HepG2 (cell line): ENCODE data around the gene SAMD4A. TPM values are rescaled to one million over a fixed set of nuclear protein-coding genes. Genes with fewer than 3 reads are reported as not detected.
A peak's percentile ranks its signal among the peaks of the same experiment; 100 is the strongest.

ENCODE experiments used
- ATAC-seq: fragments of 200-7000 bp; cut with Tn5 transposase; 3 replicates; pipeline ENCODE4 v1.9.1; 2020; ENCODE audit warnings: mild to moderate bottlenecking, moderate library complexity
- BruUV-seq: library from RNA; stranded (reverse); fragments of 400-500 nt; replicated peaks from 2 replicates; lab custom pipeline; 2021; lab: Mats Ljungman, UMichigan
- CTCF ChIA-PET: fragments of 300-600 bp; formaldehyde crosslinking; extraction: SDS; loops from one replicate; lab custom pipeline; 2021; ENCODE audit warnings: low total read pairs, inconsistent platforms, low intra/inter-chr PET ratio; lab: Yijun Ruan, JAX
- POLR2A ChIA-PET: fragments of 350-600 bp; sonication (Branson Sonifier 250); formaldehyde crosslinking; loops from one replicate; lab custom pipeline; 2020; ENCODE audit warnings: antibody characterized with exemption, inconsistent platforms; lab: Yijun Ruan, JAX
- DNase-seq: peaks from one replicate; pipeline ENCODE4 v3.0.0-alpha.2; 2015; ENCODE audit warnings: low spot score
- FAIRE-seq: peaks from 3 replicates; lab custom pipeline; 2011; peaks lifted over from hg19 to GRCh38; lab: Jason Lieb, UNC
- H2AFZ ChIP-seq: one replicate; pipeline ENCODE4 v1.6.1; 2011; ENCODE audit warnings: low read length, inconsistent platforms
- H3K27ac ChIP-seq: fragments of 300-600 bp; 3 replicates; pipeline ENCODE4 v1.8.0; 2011; ENCODE audit warnings: mixed run types, mild to moderate bottlenecking, mixed read lengths, low read length, inconsistent platforms; ENCODE audit not compliant: insufficient read depth; ENCODE audit errors: extremely low read length
- H3K27me3 ChIP-seq, 2 experiments: fragments of 200-600 bp in 1 of 2; 2 replicates in 1 of 2; 3 replicates in 1 of 2; pipeline versions ENCODE4 v1.6.0 to v1.8.0; 2011; ENCODE audit warnings: low read length in 2 of 2, mild to moderate bottlenecking in 2 of 2, moderate library complexity in 2 of 2, inconsistent platforms in 1 of 2; ENCODE audit not compliant: insufficient read depth in 2 of 2, control insufficient read depth in 1 of 2
- H3K36me3 ChIP-seq, 2 experiments: fragments of 200-600 bp in 1 of 2; replicated peaks in 1 of 2; 2 replicates in 1 of 2; 3 replicates in 1 of 2; pipeline versions ENCODE4 v1.5.1 to v1.8.0; 2011; ENCODE audit warnings: low read length in 2 of 2, inconsistent platforms in 1 of 2; ENCODE audit not compliant: insufficient read depth in 2 of 2, control insufficient read depth in 1 of 2
- H3K4me1 ChIP-seq: 2 replicates; pipeline ENCODE4 v1.5.1; 2012; ENCODE audit warnings: low read length, inconsistent platforms; ENCODE audit not compliant: insufficient read depth
- H3K4me2 ChIP-seq: 2 replicates; pipeline ENCODE4 v1.6.0; 2011; ENCODE audit warnings: low read depth, low read length, inconsistent platforms
- H3K4me3 ChIP-seq, 3 experiments: fragments of 200-600 bp in 1 of 3; sonication (generic), shearing (Covaris generic) in 1 of 3; replicated peaks in 1 of 3; 2 replicates each; pipeline ENCODE4 v1.5.1; 2011 to 2016; ENCODE audit warnings: low read length in 3 of 3, inconsistent platforms in 2 of 3, low read depth in 2 of 3, mild to moderate bottlenecking in 2 of 3, control low read depth in 1 of 3, mixed read lengths in 1 of 3; ENCODE audit not compliant: insufficient read depth in 1 of 3
- H3K79me2 ChIP-seq: one replicate; pipeline ENCODE4 v1.6.1; 2011; ENCODE audit warnings: low read length, inconsistent platforms; ENCODE audit not compliant: insufficient read depth
- H3K9ac ChIP-seq: 2 replicates; pipeline ENCODE4 v1.6.0; 2011; ENCODE audit warnings: mild to moderate bottlenecking, low read depth, low read length, inconsistent platforms; ENCODE audit not compliant: insufficient read depth
- H3K9me3 ChIP-seq: 2 replicates; pipeline ENCODE4 v1.5.1; 2012; ENCODE audit warnings: mild to moderate bottlenecking, low read length
- H4K20me1 ChIP-seq: 2 replicates; pipeline ENCODE4 v1.6.0; 2011; ENCODE audit warnings: inconsistent platforms, mild to moderate bottlenecking, low read length, moderate library complexity; ENCODE audit not compliant: insufficient read depth
- AGO1 ChIP-seq: fragments of 200-400 bp; formaldehyde crosslinking; IDR thresholded peaks from 2 replicates; pipeline ENCODE4 v1.6.1; 2017; ENCODE audit warnings: mild to moderate bottlenecking, low read depth, low read length, moderate library complexity; ENCODE audit not compliant: poor library complexity, severe bottlenecking
- ARNT2 ChIP-seq: sonication (generic); formaldehyde crosslinking; IDR thresholded peaks from 2 replicates; pipeline ENCODE4 v1.8.0; 2022; ENCODE audit warnings: mild to moderate bottlenecking, low read depth, missing genetic modification reagents, moderate library complexity
- BRD4 ChIP-seq: sonication (generic); formaldehyde crosslinking; IDR thresholded peaks from 2 replicates; pipeline ENCODE4 v1.4.0; 2020; ENCODE audit warnings: missing genetic modification reagents
- CENPT ChIP-seq: sonication (generic); formaldehyde crosslinking; IDR thresholded peaks from 2 replicates; pipeline ENCODE4 v1.8.0; 2022; ENCODE audit warnings: low read depth, mild to moderate bottlenecking, moderate library complexity, missing genetic modification reagents
- FOXC1 ChIP-seq: sonication (generic); formaldehyde crosslinking; IDR thresholded peaks from 2 replicates; pipeline ENCODE4 v1.8.0; 2022; ENCODE audit warnings: mild to moderate bottlenecking, missing genetic modification reagents, borderline replicate concordance
- GPN1 ChIP-seq: sonication (generic); formaldehyde crosslinking; IDR thresholded peaks from 2 replicates; pipeline ENCODE4 v1.5.1; 2020; ENCODE audit warnings: missing genetic modification reagents, borderline replicate concordance
- GZF1 ChIP-seq: sonication (generic); formaldehyde crosslinking; IDR thresholded peaks from 2 replicates; pipeline ENCODE4 v1.5.1; 2020; ENCODE audit warnings: mild to moderate bottlenecking, missing genetic modification reagents
- MBNL3 ChIP-seq: fragments of 250-450 bp; sonication (Bioruptor Pico); conservative IDR thresholded peaks from 2 replicates; pipeline ENCODE4 v1.8.0; 2022; ENCODE audit warnings: mild to moderate bottlenecking, inconsistent platforms
- SATB2 ChIP-seq: sonication (generic); formaldehyde crosslinking; IDR thresholded peaks from 2 replicates; pipeline ENCODE4 v1.5.0; 2020; ENCODE audit warnings: missing genetic modification reagents
- SNAPC2 ChIP-seq: sonication (generic); formaldehyde crosslinking; IDR thresholded peaks from 2 replicates; pipeline ENCODE4 v1.8.1; 2022; ENCODE audit warnings: mild to moderate bottlenecking, missing genetic modification reagents
- SRSF1 ChIP-seq: fragments of 200-400 bp; formaldehyde crosslinking; optimal IDR thresholded peaks from 2 replicates; pipeline ENCODE3; 2017; ENCODE audit warnings: mild to moderate bottlenecking, low read depth, low read length, moderate library complexity
- THAP11 ChIP-seq: IDR thresholded peaks from 2 replicates; pipeline ENCODE4 v1.6.1; 2016; ENCODE audit warnings: missing biosample characterization, missing genetic modification reagents
- ZNF343 ChIP-seq: sonication (generic); formaldehyde crosslinking; IDR thresholded peaks from 2 replicates; pipeline ENCODE4 v1.4.0; 2020; ENCODE audit warnings: mild to moderate bottlenecking, missing genetic modification reagents
- ZNF354B ChIP-seq: sonication (generic); formaldehyde crosslinking; IDR thresholded peaks from 2 replicates; pipeline ENCODE4 v1.8.0; 2022; ENCODE audit warnings: mild to moderate bottlenecking, missing genetic modification reagents
- WGBS: methylation state at CpG from one replicate; pipeline ENCODE4 v1.1.6; 2017; ENCODE audit warnings: low lambda C conversion rate; 5-methylcytosine and 5-hydroxymethylcytosine counted together
- in situ Hi-C: cut with HindIII; loops from 2 replicates; pipeline ENCODE4 v1.10.0; 2017; ENCODE audit warnings: low pct_unique_long_range_greater_than_20kb; ENCODE audit not compliant: extremely low pct_ligation_motif_present
- intact Hi-C: fragments of 100-400 bp; cut with micrococcal nuclease; formaldehyde crosslinking; loops from one replicate; pipeline ENCODE4 v1.10.0; 2022; ENCODE audit not compliant: unreplicated experiment
- polyA plus RNA-seq, 8 experiments: library from polyadenylated mRNA; depleted of rRNA in 3 of 8; stranded (reverse) in 7 of 8; unstranded in 1 of 8; fragments of >200 nt; fragmentation: Illumina TruSeq in 4 of 8; extraction: Trizol in 4 of 8; gene quantifications; 2 replicates each; pipeline versions ENCODE4 v1.2.1 to v1.2.3, GENCODE V29; 2011 to 2016; ENCODE audit warnings: low read depth in 4 of 8, missing spikeins in 1 of 8, mixed read lengths in 1 of 8; ENCODE audit not compliant: insufficient read depth in 1 of 8
- total RNA-seq, 5 experiments: library from RNA; depleted of rRNA; stranded (reverse); fragments of >200 nt; fragmentation: Illumina TruSeq; extraction: Trizol; gene quantifications; 2 replicates each; pipeline ENCODE4 v1.2.3, GENCODE V29; 2016; ENCODE audit warnings: low read depth in 1 of 5
- TF ChIP-seq, protein P1 (sequence below): sonication (generic); formaldehyde crosslinking; IDR thresholded peaks from 2 replicates; pipeline ENCODE4 v1.9.0; 2022; ENCODE audit warnings: low read depth, missing genetic modification reagents
- TF ChIP-seq, protein P2 (sequence below): sonication (generic); formaldehyde crosslinking; IDR thresholded peaks from 2 replicates; pipeline ENCODE4 v1.4.0; 2020; ENCODE audit warnings: missing genetic modification reagents

Gene SAMD4A
- total and polyA plus RNA-seq, 2 of the 13 experiments (the other 11 are each of a cell fraction or from before 2014, with no cell fraction given), result 11.8 to 13.0 TPM

DNA sequence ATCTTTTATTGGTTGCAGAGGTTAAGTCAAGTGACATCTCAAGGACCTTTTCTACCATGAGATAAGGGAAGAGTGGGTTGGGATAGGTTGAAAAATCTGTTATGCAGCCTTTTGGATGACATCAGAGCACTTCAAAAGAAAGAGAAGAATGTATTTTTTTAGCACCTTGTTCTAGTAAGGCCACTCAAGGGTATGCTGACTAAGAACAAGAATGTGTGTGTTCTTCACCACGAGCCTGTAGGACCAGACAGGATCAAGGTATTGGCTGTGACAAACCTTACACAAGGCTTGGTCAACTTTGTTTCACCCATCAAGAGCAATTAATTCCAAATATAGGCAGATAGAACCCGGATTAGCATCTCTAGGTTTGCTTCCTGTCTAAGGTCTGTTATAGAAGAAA lies 142.5 kb downstream of the SAMD4A start:
- intact Hi-C loops, result no loop called here
- POLR2A ChIA-PET, result no interaction called here
- H3K79me2 ChIP-seq, result peaks cover 14% of the 10 kb centered on the region

More for the DNA sequence above, 142.5 kb downstream of the SAMD4A start:
- H3K27ac ChIP-seq, result no peak overlapping the region
- FAIRE-seq (peak; percentile 32), ATAC-seq (no peak), DNase-seq (no peak)
- no peak overlapping the region for H3K4me2 ChIP-seq
- no peak overlapping the region for H2AFZ ChIP-seq
- no peaks in the 10 kb centered on the region for H3K9me3 ChIP-seq
- 68% methylated on average over 2 of the region's 2 CpGs for WGBS
- in situ Hi-C loops, result no loop called here
- no peak overlapping the region for H3K4me3 ChIP-seq
- no peak overlapping the region for H3K9ac ChIP-seq
- peaks cover 11 to 47% of the 10 kb centered on the region in 2 experiments for H3K36me3 ChIP-seq
- peaks cover 30% of the 10 kb centered on the region for H3K4me1 ChIP-seq
- no TSS peak for BruUV-seq
- no peaks in the 10 kb centered on the region for H3K27me3 ChIP-seq
- H4K20me1 ChIP-seq, result peaks cover 15% of the 10 kb centered on the region
- CTCF ChIA-PET, result no interaction called here
- TF ChIP-seq CENPT (CRISPR knock-in tag), result no peak
- TF ChIP-seq, protein P1, sequence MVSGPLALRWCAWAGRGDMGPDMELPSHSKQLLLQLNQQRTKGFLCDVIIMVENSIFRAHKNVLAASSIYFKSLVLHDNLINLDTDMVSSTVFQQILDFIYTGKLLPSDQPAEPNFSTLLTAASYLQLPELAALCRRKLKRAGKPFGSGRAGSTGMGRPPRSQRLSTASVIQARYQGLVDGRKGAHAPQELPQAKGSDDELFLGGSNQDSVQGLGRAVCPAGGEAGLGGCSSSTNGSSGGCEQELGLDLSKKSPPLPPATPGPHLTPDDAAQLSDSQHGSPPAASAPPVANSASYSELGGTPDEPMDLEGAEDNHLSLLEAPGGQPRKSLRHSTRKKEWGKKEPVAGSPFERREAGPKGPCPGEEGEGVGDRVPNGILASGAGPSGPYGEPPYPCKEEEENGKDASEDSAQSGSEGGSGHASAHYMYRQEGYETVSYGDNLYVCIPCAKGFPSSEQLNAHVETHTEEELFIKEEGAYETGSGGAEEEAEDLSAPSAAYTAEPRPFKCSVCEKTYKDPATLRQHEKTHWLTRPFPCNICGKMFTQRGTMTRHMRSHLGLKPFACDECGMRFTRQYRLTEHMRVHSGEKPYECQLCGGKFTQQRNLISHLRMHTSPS (CRISPR knock-in tag), result no peak
- TF ChIP-seq, protein P2, sequence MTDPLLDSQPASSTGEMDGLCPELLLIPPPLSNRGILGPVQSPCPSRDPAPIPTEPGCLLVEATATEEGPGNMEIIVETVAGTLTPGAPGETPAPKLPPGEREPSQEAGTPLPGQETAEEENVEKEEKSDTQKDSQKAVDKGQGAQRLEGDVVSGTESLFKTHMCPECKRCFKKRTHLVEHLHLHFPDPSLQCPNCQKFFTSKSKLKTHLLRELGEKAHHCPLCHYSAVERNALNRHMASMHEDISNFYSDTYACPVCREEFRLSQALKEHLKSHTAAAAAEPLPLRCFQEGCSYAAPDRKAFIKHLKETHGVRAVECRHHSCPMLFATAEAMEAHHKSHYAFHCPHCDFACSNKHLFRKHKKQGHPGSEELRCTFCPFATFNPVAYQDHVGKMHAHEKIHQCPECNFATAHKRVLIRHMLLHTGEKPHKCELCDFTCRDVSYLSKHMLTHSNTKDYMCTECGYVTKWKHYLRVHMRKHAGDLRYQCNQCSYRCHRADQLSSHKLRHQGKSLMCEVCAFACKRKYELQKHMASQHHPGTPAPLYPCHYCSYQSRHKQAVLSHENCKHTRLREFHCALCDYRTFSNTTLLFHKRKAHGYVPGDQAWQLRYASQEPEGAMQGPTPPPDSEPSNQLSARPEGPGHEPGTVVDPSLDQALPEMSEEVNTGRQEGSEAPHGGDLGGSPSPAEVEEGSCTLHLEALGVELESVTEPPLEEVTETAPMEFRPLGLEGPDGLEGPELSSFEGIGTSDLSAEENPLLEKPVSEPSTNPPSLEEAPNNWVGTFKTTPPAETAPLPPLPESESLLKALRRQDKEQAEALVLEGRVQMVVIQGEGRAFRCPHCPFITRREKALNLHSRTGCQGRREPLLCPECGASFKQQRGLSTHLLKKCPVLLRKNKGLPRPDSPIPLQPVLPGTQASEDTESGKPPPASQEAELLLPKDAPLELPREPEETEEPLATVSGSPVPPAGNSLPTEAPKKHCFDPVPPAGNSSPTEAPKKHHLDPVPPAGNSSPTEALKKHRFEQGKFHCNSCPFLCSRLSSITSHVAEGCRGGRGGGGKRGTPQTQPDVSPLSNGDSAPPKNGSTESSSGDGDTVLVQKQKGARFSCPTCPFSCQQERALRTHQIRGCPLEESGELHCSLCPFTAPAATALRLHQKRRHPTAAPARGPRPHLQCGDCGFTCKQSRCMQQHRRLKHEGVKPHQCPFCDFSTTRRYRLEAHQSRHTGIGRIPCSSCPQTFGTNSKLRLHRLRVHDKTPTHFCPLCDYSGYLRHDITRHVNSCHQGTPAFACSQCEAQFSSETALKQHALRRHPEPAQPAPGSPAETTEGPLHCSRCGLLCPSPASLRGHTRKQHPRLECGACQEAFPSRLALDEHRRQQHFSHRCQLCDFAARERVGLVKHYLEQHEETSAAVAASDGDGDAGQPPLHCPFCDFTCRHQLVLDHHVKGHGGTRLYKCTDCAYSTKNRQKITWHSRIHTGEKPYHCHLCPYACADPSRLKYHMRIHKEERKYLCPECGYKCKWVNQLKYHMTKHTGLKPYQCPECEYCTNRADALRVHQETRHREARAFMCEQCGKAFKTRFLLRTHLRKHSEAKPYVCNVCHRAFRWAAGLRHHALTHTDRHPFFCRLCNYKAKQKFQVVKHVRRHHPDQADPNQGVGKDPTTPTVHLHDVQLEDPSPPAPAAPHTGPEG (CRISPR knock-in tag), result no peak
- no peak for TF ChIP-seq AGO1
- no peak for TF ChIP-seq SNAPC2 (CRISPR knock-in tag)
- no peak for TF ChIP-seq SRSF1
- TF ChIP-seq SATB2 (CRISPR knock-in tag), result no peak
- no peak for TF ChIP-seq MBNL3
- no peak for TF ChIP-seq GZF1 (CRISPR knock-in tag)
- no peak for TF ChIP-seq ZNF343 (CRISPR knock-in tag)
- no peak for TF ChIP-seq GPN1 (CRISPR knock-in tag)
- no peak for TF ChIP-seq BRD4 (CRISPR knock-in tag)
- no peak for TF ChIP-seq THAP11
- TF ChIP-seq FOXC1 (CRISPR knock-in tag), result no peak
- TF ChIP-seq ARNT2, result no peak
- TF ChIP-seq ZNF354B (CRISPR knock-in tag), result no peak
